IMR-90 (cell line): ENCODE results near the gene GPC6. TPM values are rescaled to one million over a fixed set of nuclear protein-coding genes. Genes with fewer than 3 reads are reported as not detected.

Source experiments
- ATAC-seq: fragments of 200-7000 bp; cut with Tn5 transposase; 2 replicates; pipeline ENCODE4 v1.9.1; 2020; ENCODE audit warnings: low read depth, mild to moderate bottlenecking, moderate library complexity
- BruUV-seq: library from RNA; stranded (reverse); fragments of 400-500 nt; replicated peaks from 2 replicates; lab custom pipeline; 2021; lab: Mats Ljungman, UMichigan
- CTCF ChIA-PET: fragments of 300-600 bp; formaldehyde crosslinking; extraction: SDS; loops from one replicate; lab custom pipeline; 2021; ENCODE audit warnings: antibody characterized with exemption; lab: Yijun Ruan, JAX
- POLR2A ChIA-PET: fragments of 300-600 bp; sonication (Branson Sonifier 250); formaldehyde crosslinking; loops from one replicate; lab custom pipeline; 2022; ENCODE audit warnings: antibody characterized with exemption; ENCODE audit not compliant: unreplicated experiment; lab: Charles Lee
- DNase-seq: peaks from one replicate; pipeline ENCODE4 v3.0.0; 2013
- H2AFZ ChIP-seq: replicated peaks from 2 replicates; pipeline ENCODE3; 2013; ENCODE audit warnings: low read length, mild to moderate bottlenecking; ENCODE audit not compliant: poor library complexity
- H2AK5ac ChIP-seq: 2 replicates; pipeline ENCODE4 v1.6.1; 2013; ENCODE audit warnings: low read depth, low read length, inconsistent platforms
- H2AK9ac ChIP-seq: replicated peaks from 2 replicates; pipeline ENCODE3; 2013; ENCODE audit warnings: mild to moderate bottlenecking, low read depth, low read length, moderate library complexity; ENCODE audit not compliant: poor library complexity
- H2BK120ac ChIP-seq: 2 replicates; pipeline ENCODE4 v1.6.1; 2013; ENCODE audit warnings: low read depth, low read length, inconsistent platforms
- H2BK15ac ChIP-seq: 3 replicates; pipeline ENCODE4 v1.6.1; 2013; ENCODE audit warnings: low read depth, low read length, inconsistent platforms
- H2BK20ac ChIP-seq: 2 replicates; pipeline ENCODE4 v1.6.1; 2013; ENCODE audit warnings: low read depth, mild to moderate bottlenecking, inconsistent platforms, low read length, moderate library complexity
- H2BK5ac ChIP-seq: 2 replicates; pipeline ENCODE4 v1.6.1; 2013; ENCODE audit warnings: mild to moderate bottlenecking, low read depth, low read length, inconsistent platforms; ENCODE audit not compliant: poor library complexity, severe bottlenecking
- H3K14ac ChIP-seq: replicated peaks from 2 replicates; pipeline ENCODE4 v1.6.1; 2013; ENCODE audit warnings: low read depth, low read length, inconsistent platforms
- H3K18ac ChIP-seq: 2 replicates; pipeline ENCODE4 v1.6.1; 2013; ENCODE audit warnings: low read depth, low read length, control low read depth
- H3K23ac ChIP-seq: 2 replicates; pipeline ENCODE4 v1.6.1; 2013; ENCODE audit warnings: low read depth, low read length, inconsistent platforms
- H3K27ac ChIP-seq: 2 replicates; pipeline ENCODE4 v1.5.1; 2013; ENCODE audit warnings: mild to moderate bottlenecking, control low read depth, low read length; ENCODE audit not compliant: insufficient read depth
- H3K27me3 ChIP-seq: 2 replicates; pipeline ENCODE4 v1.6.1; 2013; ENCODE audit warnings: low read length; ENCODE audit not compliant: control insufficient read depth, insufficient read depth
- H3K36me3 ChIP-seq: 2 replicates; pipeline ENCODE4 v1.6.1; 2013; ENCODE audit warnings: low read length, mixed read lengths; ENCODE audit not compliant: control insufficient read depth, insufficient read depth
- H3K4ac ChIP-seq: 2 replicates; pipeline ENCODE4 v1.6.1; 2013; ENCODE audit warnings: low read depth, low read length, inconsistent platforms
- H3K4me1 ChIP-seq: 2 replicates; pipeline ENCODE4 v1.6.1; 2013; ENCODE audit warnings: low read length, mixed read lengths; ENCODE audit not compliant: control insufficient read depth, insufficient read depth
- H3K4me2 ChIP-seq: 2 replicates; pipeline ENCODE4 v1.6.1; 2013; ENCODE audit warnings: low read depth, mild to moderate bottlenecking, control low read depth, low read length, moderate library complexity
- H3K4me3 ChIP-seq: 2 replicates; pipeline ENCODE4 v1.5.1; 2013; ENCODE audit warnings: low read depth, mild to moderate bottlenecking, control low read depth, low read length, moderate library complexity; ENCODE audit not compliant: insufficient read depth
- H3K56ac ChIP-seq: 2 replicates; pipeline ENCODE4 v1.6.1; 2013; ENCODE audit warnings: low read length, inconsistent platforms; ENCODE audit not compliant: insufficient read depth; ENCODE audit errors: extremely low read depth
- H3K79me1 ChIP-seq, 2 experiments: 2 replicates each; pipeline ENCODE4 v1.6.1; 2013; ENCODE audit warnings: low read length in 2 of 2, inconsistent platforms in 1 of 2, low read depth in 1 of 2
- H3K9ac ChIP-seq: 2 replicates; pipeline ENCODE4 v1.6.1; 2013; ENCODE audit warnings: low read depth, low read length, control low read depth
- H3K9me1 ChIP-seq: 2 replicates; pipeline ENCODE4 v1.6.1; 2013; ENCODE audit warnings: low read length, inconsistent platforms; ENCODE audit not compliant: insufficient read depth
- H3K9me3 ChIP-seq: 2 replicates; pipeline ENCODE4 v1.6.1; 2013; ENCODE audit warnings: low read length; ENCODE audit not compliant: control insufficient read depth, insufficient read depth
- H4K20me1 ChIP-seq: 2 replicates; pipeline ENCODE4 v1.6.1; 2013; ENCODE audit warnings: low read length, inconsistent platforms; ENCODE audit not compliant: insufficient read depth
- H4K5ac ChIP-seq: 2 replicates; pipeline ENCODE4 v1.6.1; 2013; ENCODE audit warnings: mild to moderate bottlenecking, low read depth, low read length, control low read depth
- H4K8ac ChIP-seq, 2 experiments: 2 replicates each; pipeline ENCODE4 v1.6.1; 2013; ENCODE audit warnings: low read depth in 2 of 2, low read length in 2 of 2, control low read depth in 1 of 2, inconsistent platforms in 1 of 2
- H4K91ac ChIP-seq: 2 replicates; pipeline ENCODE4 v1.6.1; 2013; ENCODE audit warnings: low read depth, low read length, inconsistent platforms; ENCODE audit not compliant: insufficient read depth
- ELK1 ChIP-seq: fragments of 150-350 bp; IDR thresholded peaks from 2 replicates; pipeline ENCODE4 v1.6.1; 2016; ENCODE audit warnings: low read depth, mild to moderate bottlenecking, low read length, moderate library complexity, borderline replicate concordance
- MAFK ChIP-seq: IDR thresholded peaks from 2 replicates; pipeline ENCODE4 v1.6.1; 2012; ENCODE audit warnings: low read depth, low read length, improper control_type of control experiment
- MAZ ChIP-seq: IDR thresholded peaks from 2 replicates; pipeline ENCODE4 v1.6.1; 2012; ENCODE audit warnings: low read depth, mild to moderate bottlenecking, low read length, improper control_type of control experiment, moderate library complexity, borderline replicate concordance
- MXI1 ChIP-seq: IDR thresholded peaks from 2 replicates; pipeline ENCODE4 v1.6.1; 2012; ENCODE audit warnings: low read depth, mild to moderate bottlenecking, low read length, moderate library complexity, borderline replicate concordance
- NFE2L2 ChIP-seq: fragments of 150-350 bp; IDR thresholded peaks from 2 replicates; pipeline ENCODE4 v1.6.1; 2016; ENCODE audit warnings: low read depth, mild to moderate bottlenecking, low read length
- RAD21 ChIP-seq: IDR thresholded peaks from 2 replicates; pipeline ENCODE4 v1.6.1; 2012; ENCODE audit warnings: low read length, improper control_type of control experiment
- RFX5 ChIP-seq: IDR thresholded peaks from 2 replicates; pipeline ENCODE4 v1.8.0; 2012; ENCODE audit warnings: low read depth, mild to moderate bottlenecking, low read length, moderate library complexity
- SMC3 ChIP-seq: fragments of 150-350 bp; IDR thresholded peaks from 2 replicates; pipeline ENCODE4 v1.6.1; 2016; ENCODE audit warnings: low read depth, mild to moderate bottlenecking, antibody characterized with exemption, low read length, moderate library complexity
- USF2 ChIP-seq: fragments of 150-350 bp; IDR thresholded peaks from 2 replicates; pipeline ENCODE4 v1.6.1; 2017; ENCODE audit warnings: mild to moderate bottlenecking, antibody characterized with exemption, low read length, low read depth
- WGBS, 2 experiments: methylation state at CpG; one replicate each; pipeline versions ENCODE4 v1.1.5 to v1.1.7; 2013; ENCODE audit warnings: missing lambda C conversion rate in 2 of 2; ENCODE audit not compliant: insufficient read length in 1 of 2; ENCODE audit errors: extremely low coverage in 2 of 2; 5-methylcytosine and 5-hydroxymethylcytosine counted together
- dilution Hi-C: fragments of 300-500 bp; cut with HindIII; formaldehyde crosslinking; loops from one replicate; pipeline ENCODE4 v1.14.3; 2018; ENCODE audit warnings: low sequenced_read_pairs; ENCODE audit not compliant: unreplicated experiment
- in situ Hi-C: fragments of 300-500 bp; cut with MboI; formaldehyde crosslinking; loops from 3 replicates; pipeline ENCODE4 v1.14.3; 2019; ENCODE audit warnings: low sequenced_read_pairs, inconsistent platforms, mixed read lengths
- intact Hi-C: fragments of 100-400 bp; cut with micrococcal nuclease; formaldehyde crosslinking; loops from 2 replicates; pipeline ENCODE4 v1.10.0; 2022
- polyA plus RNA-seq, 3 experiments: library from polyadenylated mRNA; depleted of rRNA; stranded (reverse); fragments of >200 nt; gene quantifications; 2 replicates each; pipeline ENCODE4 v1.2.3, GENCODE V29; 2012; ENCODE audit warnings: low replicate concordance in 1 of 3
- total RNA-seq: library from RNA; depleted of rRNA; stranded (reverse); fragments of >200 nt; gene quantifications from 2 replicates; pipeline ENCODE4 v1.2.3, GENCODE V29; 2012

The GPC6 gene
- total and polyA plus RNA-seq, 2 of the 4 experiments (the other 2 are of a cell fraction) = 14.9 to 39.4 TPM

GRCh38 chr13:93496985-93497673 lies 270.5 kb downstream of the GPC6 start:
- ChIA-PET POLR2A (no interaction called here), CTCF (no interaction called here)
- H3K23ac ChIP-seq = no peak overlapping the region
- no peak overlapping the region for H2BK20ac ChIP-seq
- no peak overlapping the region for H2BK15ac ChIP-seq
- H3K4me1 ChIP-seq = peaks cover 5% of the 10 kb centered on the region
- no peak overlapping the region for H2AFZ ChIP-seq
- no peaks in the 10 kb centered on the region for H3K27me3 ChIP-seq
- no peaks in the 10 kb centered on the region for H3K9me1 ChIP-seq
- no peaks in the 10 kb centered on the region; a peak in 1 of 4 replicates for H3K79me1 ChIP-seq
- DNase-seq (no peak), ATAC-seq (peak; percentile 27; the same call in 1 of the 2 replicates)
- peak overlapping the region; percentile 55; the same call in 1 of the 2 replicates for H3K9ac ChIP-seq
- no peak overlapping the region for H3K56ac ChIP-seq
- H3K4ac ChIP-seq = no peak overlapping the region
- no peak overlapping the region for H2AK9ac ChIP-seq
- H3K27ac ChIP-seq = no peak overlapping the region
- H4K20me1 ChIP-seq = no peaks in the 10 kb centered on the region
- H2AK5ac ChIP-seq = no peak overlapping the region
- no peak for TF ChIP-seq RAD21
- TF ChIP-seq NFE2L2 = no peak
- no peak for TF ChIP-seq MXI1
- TF ChIP-seq SMC3 = no peak
- no peak for TF ChIP-seq RFX5
- TF ChIP-seq MAFK = no peak
- TF ChIP-seq MAZ = no peak
- no peak for TF ChIP-seq USF2
- no peak for TF ChIP-seq ELK1
- WGBS, 2 experiments = 67% methylated on average over 2 of the region's 8 CpGs; no CpG with 5 or more reads in 1 of the 2 experiments
- H3K18ac ChIP-seq = no peak overlapping the region
- H4K91ac ChIP-seq = no peak overlapping the region
- H3K14ac ChIP-seq = 0 out of 2 replicates have a peak overlapping the region, but pooled peaks have one; percentile 44
- no peaks in the 10 kb centered on the region for H3K36me3 ChIP-seq
- in situ Hi-C loops (no loop called here), dilution Hi-C loops (no loop called here), intact Hi-C loops (no loop called here)
- BruUV-seq = no TSS peak
- no peak overlapping the region for H2BK5ac ChIP-seq
- no peak overlapping the region for H4K8ac ChIP-seq
- H3K4me3 ChIP-seq = no peak overlapping the region
- no peak overlapping the region for H4K5ac ChIP-seq
- no peaks in the 10 kb centered on the region for H3K9me3 ChIP-seq
- H3K4me2 ChIP-seq = peak overlapping the region; percentile 63
- H2BK120ac ChIP-seq = no peak overlapping the region
